HepG2 (cell line): ENCODE measurements around the gene PCDH17. TPM values are rescaled to one million over a fixed set of nuclear protein-coding genes. Genes with fewer than 3 reads are reported as not detected.

Experiments
- ATAC-seq: fragments of 200-7000 bp; cut with Tn5 transposase; 3 replicates; pipeline ENCODE4 v1.9.1; 2020; ENCODE audit warnings: mild to moderate bottlenecking, moderate library complexity
- BruUV-seq: library from RNA; stranded (reverse); fragments of 400-500 nt; replicated peaks from 2 replicates; lab custom pipeline; 2021; lab: Mats Ljungman, UMichigan
- CTCF ChIA-PET: fragments of 300-600 bp; formaldehyde crosslinking; extraction: SDS; loops from one replicate; lab custom pipeline; 2021; ENCODE audit warnings: low total read pairs, inconsistent platforms, low intra/inter-chr PET ratio; lab: Yijun Ruan, JAX
- POLR2A ChIA-PET: fragments of 350-600 bp; sonication (Branson Sonifier 250); formaldehyde crosslinking; loops from one replicate; lab custom pipeline; 2020; ENCODE audit warnings: antibody characterized with exemption, inconsistent platforms; lab: Yijun Ruan, JAX
- DNase-seq: peaks from one replicate; pipeline ENCODE4 v3.0.0-alpha.2; 2015; ENCODE audit warnings: low spot score
- FAIRE-seq: peaks from 3 replicates; lab custom pipeline; 2011; peaks lifted over from hg19 to GRCh38; lab: Jason Lieb, UNC
- H2AFZ ChIP-seq: one replicate; pipeline ENCODE4 v1.6.1; 2011; ENCODE audit warnings: low read length, inconsistent platforms
- H3K27ac ChIP-seq: fragments of 300-600 bp; 3 replicates; pipeline ENCODE4 v1.8.0; 2011; ENCODE audit warnings: mixed run types, mild to moderate bottlenecking, mixed read lengths, low read length, inconsistent platforms; ENCODE audit not compliant: insufficient read depth; ENCODE audit errors: extremely low read length
- H3K27me3 ChIP-seq, 2 experiments: fragments of 200-600 bp in 1 of 2; 2 replicates in 1 of 2; 3 replicates in 1 of 2; pipeline versions ENCODE4 v1.6.0 to v1.8.0; 2011; ENCODE audit warnings: low read length in 2 of 2, mild to moderate bottlenecking in 2 of 2, moderate library complexity in 2 of 2, inconsistent platforms in 1 of 2; ENCODE audit not compliant: insufficient read depth in 2 of 2, control insufficient read depth in 1 of 2
- H3K36me3 ChIP-seq, 2 experiments: fragments of 200-600 bp in 1 of 2; replicated peaks in 1 of 2; 2 replicates in 1 of 2; 3 replicates in 1 of 2; pipeline versions ENCODE4 v1.5.1 to v1.8.0; 2011; ENCODE audit warnings: low read length in 2 of 2, inconsistent platforms in 1 of 2; ENCODE audit not compliant: insufficient read depth in 2 of 2, control insufficient read depth in 1 of 2
- H3K4me1 ChIP-seq: 2 replicates; pipeline ENCODE4 v1.5.1; 2012; ENCODE audit warnings: low read length, inconsistent platforms; ENCODE audit not compliant: insufficient read depth
- H3K4me2 ChIP-seq: 2 replicates; pipeline ENCODE4 v1.6.0; 2011; ENCODE audit warnings: low read depth, low read length, inconsistent platforms
- H3K4me3 ChIP-seq, 3 experiments: fragments of 200-600 bp in 1 of 3; sonication (generic), shearing (Covaris generic) in 1 of 3; replicated peaks in 1 of 3; 2 replicates each; pipeline ENCODE4 v1.5.1; 2011 to 2016; ENCODE audit warnings: low read length in 3 of 3, inconsistent platforms in 2 of 3, low read depth in 2 of 3, mild to moderate bottlenecking in 2 of 3, control low read depth in 1 of 3, mixed read lengths in 1 of 3; ENCODE audit not compliant: insufficient read depth in 1 of 3
- H3K79me2 ChIP-seq: one replicate; pipeline ENCODE4 v1.6.1; 2011; ENCODE audit warnings: low read length, inconsistent platforms; ENCODE audit not compliant: insufficient read depth
- H3K9ac ChIP-seq: 2 replicates; pipeline ENCODE4 v1.6.0; 2011; ENCODE audit warnings: mild to moderate bottlenecking, low read depth, low read length, inconsistent platforms; ENCODE audit not compliant: insufficient read depth
- H3K9me3 ChIP-seq: 2 replicates; pipeline ENCODE4 v1.5.1; 2012; ENCODE audit warnings: mild to moderate bottlenecking, low read length
- H4K20me1 ChIP-seq: 2 replicates; pipeline ENCODE4 v1.6.0; 2011; ENCODE audit warnings: inconsistent platforms, mild to moderate bottlenecking, low read length, moderate library complexity; ENCODE audit not compliant: insufficient read depth
- ARID3A ChIP-seq: IDR thresholded peaks from 2 replicates; pipeline ENCODE4 v1.6.1; 2012; ENCODE audit warnings: low read depth, low read length, improper control_type of control experiment
- CTCF ChIP-seq: sonication (generic); formaldehyde crosslinking; IDR thresholded peaks from 2 replicates; pipeline ENCODE4 v1.5.0; 2020; ENCODE audit warnings: mild to moderate bottlenecking, missing genetic modification reagents, moderate library complexity
- KLF15 ChIP-seq: sonication (generic); formaldehyde crosslinking; IDR thresholded peaks from 2 replicates; pipeline ENCODE4 v1.8.1; 2023; ENCODE audit warnings: borderline replicate concordance, mild to moderate bottlenecking, inconsistent platforms, missing genetic modification reagents, mixed read lengths
- MTERF4 ChIP-seq: sonication (generic); formaldehyde crosslinking; IDR thresholded peaks from 2 replicates; pipeline ENCODE4 v1.8.0; 2023; ENCODE audit warnings: mild to moderate bottlenecking, missing genetic modification reagents
- NR0B2 ChIP-seq: sonication (generic); formaldehyde crosslinking; IDR thresholded peaks from 2 replicates; pipeline ENCODE4 v1.4.0; 2020; ENCODE audit warnings: mild to moderate bottlenecking, missing genetic modification reagents
- REXO4 ChIP-seq: sonication (generic); formaldehyde crosslinking; IDR thresholded peaks from 2 replicates; pipeline ENCODE4 v1.8.0; 2022; ENCODE audit warnings: missing genetic modification reagents, mild to moderate bottlenecking, borderline replicate concordance
- STAG1 ChIP-seq: sonication (generic); formaldehyde crosslinking; IDR thresholded peaks from 2 replicates; pipeline ENCODE4 v1.4.0; 2020; ENCODE audit warnings: missing genetic modification reagents
- ZNF512 ChIP-seq: sonication (generic); formaldehyde crosslinking; IDR thresholded peaks from 2 replicates; pipeline ENCODE4 v1.4.0; 2020; ENCODE audit warnings: mild to moderate bottlenecking, missing genetic modification reagents
- ZNF556 ChIP-seq: sonication (generic); formaldehyde crosslinking; IDR thresholded peaks from 2 replicates; pipeline ENCODE4 v1.4.0; 2020; ENCODE audit warnings: mild to moderate bottlenecking, missing genetic modification reagents, borderline replicate concordance
- ZNF674 ChIP-seq: sonication (generic); formaldehyde crosslinking; IDR thresholded peaks from 2 replicates; pipeline ENCODE4 v1.5.0; 2020; ENCODE audit warnings: low read depth, mild to moderate bottlenecking, missing genetic modification reagents
- WGBS: methylation state at CpG from one replicate; pipeline ENCODE4 v1.1.6; 2017; ENCODE audit warnings: low lambda C conversion rate; 5-methylcytosine and 5-hydroxymethylcytosine counted together
- in situ Hi-C: cut with HindIII; loops from 2 replicates; pipeline ENCODE4 v1.10.0; 2017; ENCODE audit warnings: low pct_unique_long_range_greater_than_20kb; ENCODE audit not compliant: extremely low pct_ligation_motif_present
- intact Hi-C: fragments of 100-400 bp; cut with micrococcal nuclease; formaldehyde crosslinking; loops from one replicate; pipeline ENCODE4 v1.10.0; 2022; ENCODE audit not compliant: unreplicated experiment
- polyA plus RNA-seq, 8 experiments: library from polyadenylated mRNA; depleted of rRNA in 3 of 8; stranded (reverse) in 7 of 8; unstranded in 1 of 8; fragments of >200 nt; fragmentation: Illumina TruSeq in 4 of 8; extraction: Trizol in 4 of 8; gene quantifications; 2 replicates each; pipeline versions ENCODE4 v1.2.1 to v1.2.3, GENCODE V29; 2011 to 2016; ENCODE audit warnings: low read depth in 4 of 8, missing spikeins in 1 of 8, mixed read lengths in 1 of 8; ENCODE audit not compliant: insufficient read depth in 1 of 8
- total RNA-seq, 5 experiments: library from RNA; depleted of rRNA; stranded (reverse); fragments of >200 nt; fragmentation: Illumina TruSeq; extraction: Trizol; gene quantifications; 2 replicates each; pipeline ENCODE4 v1.2.3, GENCODE V29; 2016; ENCODE audit warnings: low read depth in 1 of 5

The PCDH17 gene
- total and polyA plus RNA-seq, 2 of the 13 experiments (the other 11 are each of a cell fraction or from before 2014, with no cell fraction given) = not detected

- no TSS peak for BruUV-seq
- FAIRE-seq = peak; percentile 4
- intact Hi-C loops (loop anchor here (1.0 kb wide), 1 partner anchor 1334 kb away; no protein-coding TSS in a partner anchor), in situ Hi-C loops (loop anchor here (10.0 kb wide), 1 partner anchor 1687 kb away; no protein-coding TSS in a partner anchor)
- Histone ChIP-seq H3K9me3 (no peaks in the 10 kb centered on the region), H3K4me1 (no peaks in the 10 kb centered on the region), H3K36me3 (no peaks in the 10 kb centered on the region), H3K27me3 (peaks cover 0 to 13% of the 10 kb centered on the region in 2 experiments; a peak in 3 of 5 replicates), H3K4me3 (no peak overlapping the region), H3K79me2 (no peaks in the 10 kb centered on the region), H4K20me1 (no peaks in the 10 kb centered on the region), H2AFZ (no peak overlapping the region), H3K9ac (no peak overlapping the region), H3K27ac (no peak overlapping the region), H3K4me2 (no peak overlapping the region)
- CTCF ChIA-PET = interaction anchor here (1.1 to 1.2 kb wide), 2 partner anchors 1688 to 1691 kb away, joined by 3 read pairs; no protein-coding TSS in a partner anchor
- TF ChIP-seq NR0B2 (no peak), MTERF4 (CRISPR knock-in tag) (no peak), STAG1 (peak; percentile 72), ZNF512 (CRISPR knock-in tag) (no peak), CTCF (CRISPR knock-in tag) (peak; percentile 62), ZNF674 (no peak), ZNF556 (CRISPR knock-in tag) (no peak), REXO4 (no peak), ARID3A (peak; percentile 43; the same call in 1 of the 2 replicates), KLF15 (CRISPR knock-in tag) (no peak)
- 2% methylated on average over 3 of the region's 3 CpGs for WGBS
- POLR2A ChIA-PET = no interaction called here
- peak; percentile 46 for ATAC-seq
- no peak for DNase-seq
These were observed 3.9 kb upstream of the PCDH17 start for GRCh38 chr13:57627663-57628062.
